ENCODE data around the gene OCRL. TPM values are rescaled to one million over a fixed set of nuclear protein-coding genes. Genes with fewer than 3 reads are reported as not detected.
A peak's percentile ranks its signal among the peaks of the same experiment; 100 is the strongest.

The OCRL gene
- total and polyA plus RNA-seq, 2 experiments from 2014 or later: 3.9 to 16.5 TPM

DNA sequence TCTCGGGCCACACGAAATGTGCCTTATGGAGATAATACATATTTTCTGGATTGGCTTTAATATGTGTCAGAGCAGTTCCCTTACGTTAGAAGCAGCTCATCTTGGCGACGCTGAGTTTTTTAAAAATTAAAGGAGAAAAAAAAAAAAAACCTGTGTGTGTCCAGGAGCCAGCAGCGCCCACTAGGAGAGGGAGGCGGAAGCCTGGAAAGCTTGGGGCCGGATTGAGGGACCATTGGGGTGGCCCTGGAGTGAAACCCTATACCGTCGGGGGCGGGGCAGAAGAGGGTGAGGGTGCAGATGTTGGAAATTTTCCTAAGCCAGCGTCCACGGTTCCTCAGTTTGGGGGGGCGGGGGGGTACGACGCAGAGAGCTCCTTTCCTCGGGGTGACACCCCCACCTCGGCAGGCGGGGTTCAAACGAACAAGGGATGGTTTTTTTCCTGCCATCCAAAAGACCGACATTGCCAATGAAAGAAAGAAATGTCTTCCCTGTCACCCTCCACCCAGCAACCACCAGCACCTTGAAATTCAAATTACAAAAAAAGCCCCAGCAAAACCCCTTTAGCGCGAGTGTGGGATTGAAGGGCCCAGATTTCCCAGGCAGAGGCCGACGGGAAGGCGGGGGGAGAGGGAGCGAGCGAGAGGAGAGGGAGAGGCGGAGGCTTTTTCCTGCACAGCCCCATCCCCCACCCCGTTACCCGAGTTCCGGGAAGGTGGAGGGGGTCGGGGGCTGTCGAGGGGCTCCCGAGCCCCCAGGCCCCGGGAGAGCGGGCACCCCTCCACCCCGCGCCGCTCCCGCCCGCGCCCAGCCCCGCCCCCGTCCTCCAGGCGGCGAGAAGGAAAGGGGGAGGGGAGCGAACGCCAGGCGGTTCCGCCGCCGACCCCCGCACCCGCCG is 17.6 kb upstream of the OCRL start:
- H3K27ac ChIP-seq (ENCODE audit: low read depth): peak overlapping the region; percentile 85
- no peak for TF ChIP-seq EZH2 (IDR thresholded peaks at IDR 0.05; ENCODE audit: low read depth, unreplicated experiment)
- TF ChIP-seq, protein P1, sequence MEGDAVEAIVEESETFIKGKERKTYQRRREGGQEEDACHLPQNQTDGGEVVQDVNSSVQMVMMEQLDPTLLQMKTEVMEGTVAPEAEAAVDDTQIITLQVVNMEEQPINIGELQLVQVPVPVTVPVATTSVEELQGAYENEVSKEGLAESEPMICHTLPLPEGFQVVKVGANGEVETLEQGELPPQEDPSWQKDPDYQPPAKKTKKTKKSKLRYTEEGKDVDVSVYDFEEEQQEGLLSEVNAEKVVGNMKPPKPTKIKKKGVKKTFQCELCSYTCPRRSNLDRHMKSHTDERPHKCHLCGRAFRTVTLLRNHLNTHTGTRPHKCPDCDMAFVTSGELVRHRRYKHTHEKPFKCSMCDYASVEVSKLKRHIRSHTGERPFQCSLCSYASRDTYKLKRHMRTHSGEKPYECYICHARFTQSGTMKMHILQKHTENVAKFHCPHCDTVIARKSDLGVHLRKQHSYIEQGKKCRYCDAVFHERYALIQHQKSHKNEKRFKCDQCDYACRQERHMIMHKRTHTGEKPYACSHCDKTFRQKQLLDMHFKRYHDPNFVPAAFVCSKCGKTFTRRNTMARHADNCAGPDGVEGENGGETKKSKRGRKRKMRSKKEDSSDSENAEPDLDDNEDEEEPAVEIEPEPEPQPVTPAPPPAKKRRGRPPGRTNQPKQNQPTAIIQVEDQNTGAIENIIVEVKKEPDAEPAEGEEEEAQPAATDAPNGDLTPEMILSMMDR (conservative IDR thresholded peaks at IDR 0.05; ENCODE audit: low read depth in 2 of 2): peak; percentile 17 to 29; a peak in 1 of 4 replicates

DNA sequence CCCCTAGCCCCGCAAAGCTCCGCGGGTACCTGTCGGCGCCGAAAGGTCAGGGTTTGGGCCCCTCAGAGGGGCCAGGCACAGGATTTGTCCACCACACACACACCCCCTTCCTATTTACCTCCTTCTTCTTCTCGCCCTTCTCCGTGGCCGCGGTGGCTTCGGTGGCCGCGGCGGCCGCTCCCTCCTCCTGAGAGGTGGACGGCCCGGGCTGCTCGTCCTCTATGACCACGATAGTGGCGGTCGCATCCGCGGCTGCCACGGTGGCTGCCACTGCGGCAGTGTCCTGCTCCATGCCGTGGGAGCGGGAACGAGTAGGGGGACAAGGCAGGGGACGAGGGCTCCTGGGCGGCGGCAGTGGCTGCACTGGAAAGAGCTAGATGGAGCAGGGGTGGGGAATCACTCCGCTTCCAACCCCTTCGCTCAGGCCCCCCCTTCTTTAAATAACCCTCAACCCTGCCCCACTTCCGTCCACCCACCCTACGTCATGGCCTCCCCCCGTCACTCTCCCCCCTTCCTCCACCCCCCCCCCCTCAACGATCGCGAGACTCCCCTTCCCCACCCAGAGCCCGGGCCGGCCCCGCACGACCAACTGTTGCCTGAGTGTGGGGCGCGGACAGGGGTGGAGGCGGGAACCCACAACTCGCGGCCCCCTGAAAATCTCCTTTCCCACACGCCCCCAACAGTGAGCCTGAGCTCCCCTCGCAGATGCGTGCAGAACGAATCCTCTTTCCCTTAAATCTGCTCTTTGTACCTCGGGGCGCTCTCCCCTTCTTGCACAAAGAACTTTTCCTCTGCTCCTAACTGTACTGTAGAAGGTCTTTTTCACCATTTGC is 16.8 kb upstream of the OCRL start, which contains the start of gene SMARCA1:
Gene SMARCA1, minus strand, starts transcription at position 412 of the 833 bp plus-strand sequence. Its CDS starts 120 bp downstream, at position 292.
- Histone ChIP-seq H3K4me3 (peak within 1 kb of the TSS; percentile 78), H3K4me1 (ENCODE audit: insufficient read depth) (no peaks in the 10 kb centered on the region), H3K27me3 (ENCODE audit: insufficient read depth) (no peaks in the 10 kb centered on the region), H2AFZ (peak within 1 kb of the TSS; percentile 48; the same call in 1 of the 2 replicates), H3K4me2 (peak within 1 kb of the TSS; percentile 79), H3K9me2 (ENCODE audit: insufficient read depth) (no peaks in the 10 kb centered on the region), H3K79me2 (replicated peaks; ENCODE audit: insufficient read depth) (peaks cover 39% of the 10 kb centered on the region), H3K36me3 (ENCODE audit: insufficient read depth) (no peaks in the 10 kb centered on the region), H4K20me1 (replicated peaks; ENCODE audit: insufficient read depth) (0 out of 2 replicates have a peak, but pooled peaks cover 3% of the 10 kb centered on the region), H3F3A (replicated peaks; ENCODE audit: low read depth) (no peaks in the 10 kb centered on the region), H3K27ac (ENCODE audit: low read depth) (peak within 1 kb of the TSS; percentile 86)
- ATAC-seq: peak; percentile 71
- H3K9me3 Mint-ChIP-seq: peaks cover 4% of the 10 kb centered on the region
- H3K4me3 Mint-ChIP-seq: peak within 1 kb of the TSS; percentile 87
- peaks cover 1% of the 10 kb centered on the region for H3K27me3 Mint-ChIP-seq (ENCODE audit: insufficient read depth, low read depth, poor library complexity)
- H3K36me3 Mint-ChIP-seq (ENCODE audit: low read depth): no peaks in the 10 kb centered on the region; the same call in 1 of the 3 replicates
- peak within 1 kb of the TSS; percentile 97 for H3K27ac Mint-ChIP-seq
- DNase-seq (ENCODE audit: low spot score): peak; percentile 62
- peaks cover 3% of the 10 kb centered on the region; the same call in 2 of the 3 replicates for H3K4me1 Mint-ChIP-seq
- TF ChIP-seq, protein P2, sequence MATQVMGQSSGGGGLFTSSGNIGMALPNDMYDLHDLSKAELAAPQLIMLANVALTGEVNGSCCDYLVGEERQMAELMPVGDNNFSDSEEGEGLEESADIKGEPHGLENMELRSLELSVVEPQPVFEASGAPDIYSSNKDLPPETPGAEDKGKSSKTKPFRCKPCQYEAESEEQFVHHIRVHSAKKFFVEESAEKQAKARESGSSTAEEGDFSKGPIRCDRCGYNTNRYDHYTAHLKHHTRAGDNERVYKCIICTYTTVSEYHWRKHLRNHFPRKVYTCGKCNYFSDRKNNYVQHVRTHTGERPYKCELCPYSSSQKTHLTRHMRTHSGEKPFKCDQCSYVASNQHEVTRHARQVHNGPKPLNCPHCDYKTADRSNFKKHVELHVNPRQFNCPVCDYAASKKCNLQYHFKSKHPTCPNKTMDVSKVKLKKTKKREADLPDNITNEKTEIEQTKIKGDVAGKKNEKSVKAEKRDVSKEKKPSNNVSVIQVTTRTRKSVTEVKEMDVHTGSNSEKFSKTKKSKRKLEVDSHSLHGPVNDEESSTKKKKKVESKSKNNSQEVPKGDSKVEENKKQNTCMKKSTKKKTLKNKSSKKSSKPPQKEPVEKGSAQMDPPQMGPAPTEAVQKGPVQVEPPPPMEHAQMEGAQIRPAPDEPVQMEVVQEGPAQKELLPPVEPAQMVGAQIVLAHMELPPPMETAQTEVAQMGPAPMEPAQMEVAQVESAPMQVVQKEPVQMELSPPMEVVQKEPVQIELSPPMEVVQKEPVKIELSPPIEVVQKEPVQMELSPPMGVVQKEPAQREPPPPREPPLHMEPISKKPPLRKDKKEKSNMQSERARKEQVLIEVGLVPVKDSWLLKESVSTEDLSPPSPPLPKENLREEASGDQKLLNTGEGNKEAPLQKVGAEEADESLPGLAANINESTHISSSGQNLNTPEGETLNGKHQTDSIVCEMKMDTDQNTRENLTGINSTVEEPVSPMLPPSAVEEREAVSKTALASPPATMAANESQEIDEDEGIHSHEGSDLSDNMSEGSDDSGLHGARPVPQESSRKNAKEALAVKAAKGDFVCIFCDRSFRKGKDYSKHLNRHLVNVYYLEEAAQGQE (IDR thresholded peaks at IDR 0.05; ENCODE audit: unreplicated experiment): no peak
- TF ChIP-seq, protein P3, sequence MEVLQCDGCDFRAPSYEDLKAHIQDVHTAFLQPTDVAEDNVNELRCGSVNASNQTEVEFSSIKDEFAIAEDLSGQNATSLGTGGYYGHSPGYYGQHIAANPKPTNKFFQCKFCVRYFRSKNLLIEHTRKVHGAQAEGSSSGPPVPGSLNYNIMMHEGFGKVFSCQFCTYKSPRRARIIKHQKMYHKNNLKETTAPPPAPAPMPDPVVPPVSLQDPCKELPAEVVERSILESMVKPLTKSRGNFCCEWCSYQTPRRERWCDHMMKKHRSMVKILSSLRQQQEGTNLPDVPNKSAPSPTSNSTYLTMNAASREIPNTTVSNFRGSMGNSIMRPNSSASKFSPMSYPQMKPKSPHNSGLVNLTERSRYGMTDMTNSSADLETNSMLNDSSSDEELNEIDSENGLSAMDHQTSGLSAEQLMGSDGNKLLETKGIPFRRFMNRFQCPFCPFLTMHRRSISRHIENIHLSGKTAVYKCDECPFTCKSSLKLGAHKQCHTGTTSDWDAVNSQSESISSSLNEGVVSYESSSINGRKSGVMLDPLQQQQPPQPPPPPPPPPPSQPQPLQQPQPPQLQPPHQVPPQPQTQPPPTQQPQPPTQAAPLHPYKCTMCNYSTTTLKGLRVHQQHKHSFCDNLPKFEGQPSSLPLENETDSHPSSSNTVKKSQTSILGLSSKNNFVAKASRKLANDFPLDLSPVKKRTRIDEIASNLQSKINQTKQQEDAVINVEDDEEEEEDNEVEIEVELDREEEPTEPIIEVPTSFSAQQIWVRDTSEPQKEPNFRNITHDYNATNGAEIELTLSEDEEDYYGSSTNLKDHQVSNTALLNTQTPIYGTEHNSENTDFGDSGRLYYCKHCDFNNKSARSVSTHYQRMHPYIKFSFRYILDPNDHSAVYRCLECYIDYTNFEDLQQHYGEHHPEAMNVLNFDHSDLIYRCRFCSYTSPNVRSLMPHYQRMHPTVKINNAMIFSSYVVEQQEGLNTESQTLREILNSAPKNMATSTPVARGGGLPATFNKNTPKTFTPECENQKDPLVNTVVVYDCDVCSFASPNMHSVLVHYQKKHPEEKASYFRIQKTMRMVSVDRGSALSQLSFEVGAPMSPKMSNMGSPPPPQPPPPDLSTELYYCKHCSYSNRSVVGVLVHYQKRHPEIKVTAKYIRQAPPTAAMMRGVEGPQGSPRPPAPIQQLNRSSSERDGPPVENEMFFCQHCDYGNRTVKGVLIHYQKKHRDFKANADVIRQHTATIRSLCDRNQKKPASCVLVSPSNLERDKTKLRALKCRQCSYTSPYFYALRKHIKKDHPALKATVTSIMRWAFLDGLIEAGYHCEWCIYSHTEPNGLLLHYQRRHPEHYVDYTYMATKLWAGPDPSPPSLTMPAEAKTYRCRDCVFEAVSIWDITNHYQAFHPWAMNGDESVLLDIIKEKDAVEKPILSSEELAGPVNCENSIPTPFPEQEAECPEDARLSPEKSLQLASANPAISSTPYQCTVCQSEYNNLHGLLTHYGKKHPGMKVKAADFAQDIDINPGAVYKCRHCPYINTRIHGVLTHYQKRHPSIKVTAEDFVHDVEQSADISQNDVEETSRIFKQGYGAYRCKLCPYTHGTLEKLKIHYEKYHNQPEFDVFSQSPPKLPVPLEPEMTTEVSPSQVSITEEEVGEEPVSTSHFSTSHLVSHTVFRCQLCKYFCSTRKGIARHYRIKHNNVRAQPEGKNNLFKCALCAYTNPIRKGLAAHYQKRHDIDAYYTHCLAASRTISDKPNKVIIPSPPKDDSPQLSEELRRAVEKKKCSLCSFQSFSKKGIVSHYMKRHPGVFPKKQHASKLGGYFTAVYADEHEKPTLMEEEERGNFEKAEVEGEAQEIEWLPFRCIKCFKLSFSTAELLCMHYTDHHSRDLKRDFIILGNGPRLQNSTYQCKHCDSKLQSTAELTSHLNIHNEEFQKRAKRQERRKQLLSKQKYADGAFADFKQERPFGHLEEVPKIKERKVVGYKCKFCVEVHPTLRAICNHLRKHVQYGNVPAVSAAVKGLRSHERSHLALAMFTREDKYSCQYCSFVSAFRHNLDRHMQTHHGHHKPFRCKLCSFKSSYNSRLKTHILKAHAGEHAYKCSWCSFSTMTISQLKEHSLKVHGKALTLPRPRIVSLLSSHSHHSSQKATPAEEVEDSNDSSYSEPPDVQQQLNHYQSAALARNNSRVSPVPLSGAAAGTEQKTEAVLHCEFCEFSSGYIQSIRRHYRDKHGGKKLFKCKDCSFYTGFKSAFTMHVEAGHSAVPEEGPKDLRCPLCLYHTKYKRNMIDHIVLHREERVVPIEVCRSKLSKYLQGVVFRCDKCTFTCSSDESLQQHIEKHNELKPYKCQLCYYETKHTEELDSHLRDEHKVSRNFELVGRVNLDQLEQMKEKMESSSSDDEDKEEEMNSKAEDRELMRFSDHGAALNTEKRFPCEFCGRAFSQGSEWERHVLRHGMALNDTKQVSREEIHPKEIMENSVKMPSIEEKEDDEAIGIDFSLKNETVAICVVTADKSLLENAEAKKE (CRISPR knock-in tag; IDR thresholded peaks at IDR 0.05): no peak
- TF ChIP-seq NANOG (IDR thresholded peaks at IDR 0.05; ENCODE audit: borderline replicate concordance): no peak

More for the DNA sequence above, 17.6 kb upstream of the OCRL start:
- no peak overlapping the region for H2AFZ ChIP-seq
- no peaks in the 10 kb centered on the region for H3K36me3 ChIP-seq (ENCODE audit: insufficient read depth)
- peak; percentile 76 for DNase-seq (ENCODE audit: low spot score)
- Mint-ChIP-seq H3K4me1 (peaks cover 3% of the 10 kb centered on the region; the same call in 2 of the 3 replicates), H3K9me3 (peaks cover 4% of the 10 kb centered on the region), H3K36me3 (ENCODE audit: low read depth) (no peaks in the 10 kb centered on the region; the same call in 1 of the 3 replicates), H3K27me3 (ENCODE audit: insufficient read depth, low read depth, poor library complexity) (no peaks in the 10 kb centered on the region), H3K27ac (peak overlapping the region; percentile 83; the same call in 1 of the 2 replicates), H3K4me3 (peak overlapping the region; percentile 87)
- no peaks in the 10 kb centered on the region for H3F3A ChIP-seq (replicated peaks; ENCODE audit: low read depth)
- ATAC-seq: peak; percentile 88
- H3K27me3 ChIP-seq (ENCODE audit: insufficient read depth): no peaks in the 10 kb centered on the region
- no peaks in the 10 kb centered on the region for H3K9me2 ChIP-seq (ENCODE audit: insufficient read depth)
- no peaks in the 10 kb centered on the region for H3K4me1 ChIP-seq (ENCODE audit: insufficient read depth)
- 0 out of 2 replicates have a peak, but pooled peaks cover 5% of the 10 kb centered on the region for H4K20me1 ChIP-seq (replicated peaks; ENCODE audit: insufficient read depth)
- peak overlapping the region; percentile 81 for H3K4me2 ChIP-seq
- H3K4me3 ChIP-seq: peak overlapping the region; percentile 78
- peaks cover 47% of the 10 kb centered on the region for H3K79me2 ChIP-seq (replicated peaks; ENCODE audit: insufficient read depth)
